ENCODE data around the gene TRAPPC2L. TPM values are rescaled to one million over a fixed set of nuclear protein-coding genes. Genes with fewer than 3 reads are reported as not detected.

Gene TRAPPC2L
- total RNA-seq, 3 donors from 2014 or later: 32.1 to 37.8 (median 34.4) TPM

GRCh38 chr16:88830783-88831182 is 26.1 kb upstream of the TRAPPC2L start:
- H3K27me3 ChIP-seq: no peaks in the 10 kb centered on the region
- no peaks in the 10 kb centered on the region for H3K9me3 ChIP-seq
- no peak overlapping the region for H3K4me3 ChIP-seq
- H3K36me3 ChIP-seq: no peaks in the 10 kb centered on the region
- H3K27ac ChIP-seq: no peak overlapping the region
- TF ChIP-seq POLR2A (IDR thresholded peaks at IDR 0.05) (no peak), CTCF (IDR thresholded peaks at IDR 0.05) (no peak), POLR2AphosphoS5 (IDR thresholded peaks at IDR 0.05) (no peak)
- intact Hi-C loops (cut with DNase I; ENCODE audit: low total_unique reads): no loop called here
- no peak for DNase-seq (ENCODE audit: low spot score in 2 of 2)
- no peaks in the 10 kb centered on the region for H3K4me1 ChIP-seq

GRCh38 chr16:88831838-88832237 is 25.1 kb upstream of the TRAPPC2L start:
- Histone ChIP-seq H3K9me3 (no peaks in the 10 kb centered on the region), H3K36me3 (no peaks in the 10 kb centered on the region), H3K4me1 (no peaks in the 10 kb centered on the region), H3K27me3 (no peaks in the 10 kb centered on the region), H3K4me3 (no peak overlapping the region), H3K27ac (no peak overlapping the region)
- no peak for DNase-seq (ENCODE audit: low spot score in 2 of 2)
- TF ChIP-seq POLR2A (IDR thresholded peaks at IDR 0.05): no peak
- intact Hi-C loops (cut with DNase I; ENCODE audit: low total_unique reads): no loop called here

GRCh38 chr16:88833086-88833485 is 23.8 kb upstream of the TRAPPC2L start:
- no peaks in the 10 kb centered on the region for H3K27me3 ChIP-seq
- H3K36me3 ChIP-seq: no peaks in the 10 kb centered on the region
- intact Hi-C loops (cut with DNase I; ENCODE audit: low total_unique reads): no loop called here
- no peak for DNase-seq (ENCODE audit: low spot score in 2 of 2)
- no peak overlapping the region for H3K4me3 ChIP-seq
- H3K9me3 ChIP-seq: no peaks in the 10 kb centered on the region
- H3K27ac ChIP-seq: no peak overlapping the region
- no peaks in the 10 kb centered on the region for H3K4me1 ChIP-seq
- TF ChIP-seq POLR2A (IDR thresholded peaks at IDR 0.05) (no peak), POLR2AphosphoS5 (IDR thresholded peaks at IDR 0.05) (no peak), CTCF (IDR thresholded peaks at IDR 0.05) (no peak)

GRCh38 chr16:88834670-88835069 is 22.3 kb upstream of the TRAPPC2L start:
- no peak overlapping the region for H3K4me3 ChIP-seq
- H3K4me1 ChIP-seq: no peaks in the 10 kb centered on the region
- no peak overlapping the region for H3K27ac ChIP-seq
- DNase-seq (ENCODE audit: low spot score in 2 of 2): no peak
- no peak for TF ChIP-seq CTCF (IDR thresholded peaks at IDR 0.05)
- no peak for TF ChIP-seq POLR2A (IDR thresholded peaks at IDR 0.05)
- intact Hi-C loops (cut with DNase I; ENCODE audit: low total_unique reads): no loop called here
- no peaks in the 10 kb centered on the region for H3K27me3 ChIP-seq
- H3K9me3 ChIP-seq: no peaks in the 10 kb centered on the region
- peaks cover 5% of the 10 kb centered on the region for H3K36me3 ChIP-seq

GRCh38 chr16:88835383-88835782 is 21.5 kb upstream of the TRAPPC2L start:
- intact Hi-C loops (cut with DNase I; ENCODE audit: low total_unique reads): no loop called here
- no peaks in the 10 kb centered on the region for H3K4me1 ChIP-seq
- H3K36me3 ChIP-seq: peaks cover 5% of the 10 kb centered on the region
- no peak for TF ChIP-seq POLR2AphosphoS5 (IDR thresholded peaks at IDR 0.05)
- H3K27me3 ChIP-seq: no peaks in the 10 kb centered on the region
- H3K9me3 ChIP-seq: no peaks in the 10 kb centered on the region
- no peak for DNase-seq (ENCODE audit: low spot score in 2 of 2)
- no peak overlapping the region for H3K27ac ChIP-seq
- H3K4me3 ChIP-seq: no peak overlapping the region

GRCh38 chr16:88835818-88836217 is 21.1 kb upstream of the TRAPPC2L start:
- no peaks in the 10 kb centered on the region for H3K4me1 ChIP-seq
- peaks cover 5% of the 10 kb centered on the region for H3K36me3 ChIP-seq
- intact Hi-C loops (cut with DNase I; ENCODE audit: low total_unique reads): no loop called here
- DNase-seq (ENCODE audit: low spot score in 2 of 2): no peak
- H3K27me3 ChIP-seq: no peaks in the 10 kb centered on the region
- TF ChIP-seq POLR2AphosphoS5 (IDR thresholded peaks at IDR 0.05): no peak
- no peak for TF ChIP-seq POLR2A (IDR thresholded peaks at IDR 0.05)
- no peak for TF ChIP-seq CTCF (IDR thresholded peaks at IDR 0.05)
- H3K4me3 ChIP-seq: no peak overlapping the region
- H3K9me3 ChIP-seq: no peaks in the 10 kb centered on the region
- no peak overlapping the region for H3K27ac ChIP-seq
